Neural cell (in vitro differentiated cells): ENCODE data around the gene UGP2. TPM values are rescaled to one million over a fixed set of nuclear protein-coding genes. Genes with fewer than 3 reads are reported as not detected.
A peak's percentile ranks its signal among the peaks of the same experiment; 100 is the strongest.

Source experiments
- H2AFZ ChIP-seq: fragments of 200-600, 300-800 bp; sonication (generic), shearing (Covaris generic); 2 replicates; pipeline ENCODE4 v1.6.0; 2014; ENCODE audit warnings: low read depth, mild to moderate bottlenecking, antibody characterized with exemption, low read length, moderate library complexity
- H3F3A ChIP-seq: fragments of 200-600 bp; shearing (Covaris generic); 2 replicates; pipeline ENCODE4 v1.6.1; 2016; ENCODE audit warnings: mild to moderate bottlenecking, moderate library complexity, mixed read lengths, antibody characterized with exemption, low read length; ENCODE audit not compliant: insufficient read depth, poor library complexity, severe bottlenecking
- H3K27ac ChIP-seq: fragments of 200-600, 300-800 bp; sonication (generic), shearing (Covaris generic); 2 replicates; pipeline ENCODE4 v1.5.1; 2014; ENCODE audit warnings: mild to moderate bottlenecking, low read length, moderate library complexity
- H3K27me3 ChIP-seq: fragments of 300-800, 200-600 bp; sonication (generic), shearing (Covaris generic); 2 replicates; pipeline ENCODE4 v1.6.0; 2014; ENCODE audit warnings: mild to moderate bottlenecking, low read depth, low read length, moderate library complexity; ENCODE audit not compliant: insufficient read depth
- H3K36me3 ChIP-seq: fragments of 300-800, 200-600 bp; sonication (generic), shearing (Covaris generic); 2 replicates; pipeline ENCODE4 v1.5.1; 2014; ENCODE audit warnings: mild to moderate bottlenecking, antibody characterized with exemption, low read length, moderate library complexity; ENCODE audit not compliant: insufficient read depth
- H3K4me2 ChIP-seq: fragments of 300-800, 200-600 bp; sonication (generic), shearing (Covaris generic); 2 replicates; pipeline ENCODE4 v1.6.0; 2014; ENCODE audit warnings: mild to moderate bottlenecking, low read length
- H3K4me3 ChIP-seq: fragments of 300-800, 200-600 bp; sonication (generic), shearing (Covaris generic); 2 replicates; pipeline ENCODE4 v1.5.1; 2014; ENCODE audit warnings: mild to moderate bottlenecking, low read length, moderate library complexity
- H3K79me2 ChIP-seq: fragments of 200-600 bp; shearing (Covaris generic); replicated peaks from 2 replicates; pipeline ENCODE4 v1.6.0; 2014; ENCODE audit warnings: mild to moderate bottlenecking, low read length, moderate library complexity; ENCODE audit not compliant: insufficient read depth
- H3K9ac ChIP-seq: fragments of 300-800, 200-600 bp; sonication (generic), shearing (Covaris generic); 2 replicates; pipeline ENCODE4 v1.6.1; 2016; ENCODE audit warnings: mild to moderate bottlenecking, low read length, mixed read lengths
- H3K9me2 ChIP-seq: fragments of 200-600 bp; shearing (Covaris generic); 2 replicates; pipeline ENCODE4 v1.6.1; 2016; ENCODE audit warnings: mild to moderate bottlenecking, low read length, mixed read lengths; ENCODE audit not compliant: insufficient read depth
- H3K9me3 ChIP-seq: fragments of 200-600, 300-800 bp; sonication (generic), shearing (Covaris generic); 2 replicates; pipeline ENCODE4 v1.6.1; 2016; ENCODE audit warnings: mild to moderate bottlenecking, mixed run types, low read length, moderate library complexity, mixed read lengths
- H4K20me1 ChIP-seq: fragments of 200-600 bp; shearing (Covaris generic); 2 replicates; pipeline ENCODE4 v1.6.1; 2016; ENCODE audit warnings: mild to moderate bottlenecking, mixed run types; ENCODE audit not compliant: insufficient read depth
- EP300 ChIP-seq: fragments of 450-650 bp; conservative IDR thresholded peaks from 2 replicates; pipeline ENCODE4 v1.6.1; 2014; ENCODE audit warnings: antibody characterized with exemption, mild to moderate bottlenecking, moderate library complexity; ENCODE audit not compliant: poor library complexity, severe bottlenecking
- EZH2 ChIP-seq: fragments of 200-600, 300-800 bp; shearing (Covaris generic), sonication (generic); IDR thresholded peaks from 2 replicates; pipeline ENCODE4 v1.6.1; 2014; ENCODE audit warnings: antibody characterized with exemption, low read length, borderline replicate concordance, mild to moderate bottlenecking; ENCODE audit not compliant: insufficient read depth, poor library complexity, severe bottlenecking
- MXI1 ChIP-seq: fragments of 450-650 bp; conservative IDR thresholded peaks from 2 replicates; pipeline ENCODE4 v1.6.1; 2014; ENCODE audit warnings: antibody characterized with exemption, mild to moderate bottlenecking; ENCODE audit not compliant: poor library complexity, severe bottlenecking
- POLR2AphosphoS5 ChIP-seq: IDR thresholded peaks from 2 replicates; pipeline ENCODE4 v1.6.1; 2012
- RAD21 ChIP-seq: fragments of 450-650 bp; conservative IDR thresholded peaks from 2 replicates; pipeline ENCODE4 v1.6.1; 2014; ENCODE audit warnings: antibody characterized with exemption, mild to moderate bottlenecking, moderate library complexity
- SMC3 ChIP-seq: fragments of 450-650 bp; conservative IDR thresholded peaks from 2 replicates; pipeline ENCODE4 v1.6.1; 2014; ENCODE audit warnings: antibody characterized with exemption, mild to moderate bottlenecking, moderate library complexity; ENCODE audit not compliant: poor library complexity
- TAF1 ChIP-seq: IDR thresholded peaks from 2 replicates; pipeline ENCODE4 v1.6.1; 2012; ENCODE audit warnings: low read depth
- polyA plus RNA-seq: library from polyadenylated mRNA; depleted of rRNA; stranded (reverse); fragments of >200 nt; gene quantifications from 2 replicates; pipeline ENCODE4 v1.2.3, GENCODE V29; 2014
- TF ChIP-seq, protein P1 (sequence below): IDR thresholded peaks from 2 replicates; pipeline ENCODE4 v1.6.1; 2012; ENCODE audit warnings: borderline replicate concordance
- TF ChIP-seq, protein P2 (sequence below): fragments of 450-650 bp; IDR thresholded peaks from 2 replicates; pipeline ENCODE4 v1.5.1; 2014; ENCODE audit warnings: antibody characterized with exemption, mild to moderate bottlenecking, moderate library complexity; ENCODE audit not compliant: poor library complexity, severe bottlenecking

Gene UGP2
- polyA plus RNA-seq, 1 donor from 2014 or later: 55.6 TPM

DNA sequence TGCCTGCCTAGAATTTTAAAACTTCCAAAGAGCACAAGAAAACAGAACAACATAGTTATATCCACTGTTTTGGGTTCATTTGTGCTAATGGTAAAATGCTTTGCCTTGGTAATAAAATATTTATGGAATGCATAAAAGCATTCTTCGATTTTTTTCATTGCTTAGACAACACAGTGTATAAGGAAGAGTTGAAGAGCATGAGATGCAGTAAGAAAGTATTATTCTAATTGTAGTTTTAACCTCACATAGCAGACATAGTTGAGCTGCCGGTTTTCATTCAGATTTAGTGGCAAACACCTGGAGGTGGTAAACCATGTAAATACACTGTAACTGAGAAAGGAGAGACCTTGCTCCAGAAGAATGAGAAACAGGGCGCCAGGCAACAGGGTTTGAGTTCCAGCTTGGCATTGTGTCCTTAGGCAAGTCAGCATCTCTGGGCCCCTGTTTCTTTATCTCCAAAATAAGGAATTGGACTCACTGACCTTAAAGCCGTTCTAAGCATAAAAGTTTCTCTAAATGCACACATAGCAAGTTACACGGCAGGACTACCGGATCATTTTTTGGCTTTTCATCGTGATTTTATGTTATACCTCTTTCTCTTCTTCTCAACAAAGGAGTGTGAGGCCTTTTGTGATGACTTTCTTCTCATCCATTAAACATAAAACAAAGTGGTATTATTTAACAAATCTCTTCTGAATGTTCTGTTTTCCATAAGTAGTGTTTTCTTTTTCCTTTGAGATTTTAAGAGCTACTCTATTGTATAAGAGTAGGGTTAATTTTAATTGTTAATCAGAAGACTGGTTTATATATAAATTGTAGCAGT is 7.9 kb downstream of the UGP2 start:
- no peaks in the 10 kb centered on the region for H3K36me3 ChIP-seq
- peaks cover 20% of the 10 kb centered on the region for H3K79me2 ChIP-seq
- H3K27me3 ChIP-seq: no peaks in the 10 kb centered on the region
- no peaks in the 10 kb centered on the region for H4K20me1 ChIP-seq
- TF ChIP-seq, protein P1, sequence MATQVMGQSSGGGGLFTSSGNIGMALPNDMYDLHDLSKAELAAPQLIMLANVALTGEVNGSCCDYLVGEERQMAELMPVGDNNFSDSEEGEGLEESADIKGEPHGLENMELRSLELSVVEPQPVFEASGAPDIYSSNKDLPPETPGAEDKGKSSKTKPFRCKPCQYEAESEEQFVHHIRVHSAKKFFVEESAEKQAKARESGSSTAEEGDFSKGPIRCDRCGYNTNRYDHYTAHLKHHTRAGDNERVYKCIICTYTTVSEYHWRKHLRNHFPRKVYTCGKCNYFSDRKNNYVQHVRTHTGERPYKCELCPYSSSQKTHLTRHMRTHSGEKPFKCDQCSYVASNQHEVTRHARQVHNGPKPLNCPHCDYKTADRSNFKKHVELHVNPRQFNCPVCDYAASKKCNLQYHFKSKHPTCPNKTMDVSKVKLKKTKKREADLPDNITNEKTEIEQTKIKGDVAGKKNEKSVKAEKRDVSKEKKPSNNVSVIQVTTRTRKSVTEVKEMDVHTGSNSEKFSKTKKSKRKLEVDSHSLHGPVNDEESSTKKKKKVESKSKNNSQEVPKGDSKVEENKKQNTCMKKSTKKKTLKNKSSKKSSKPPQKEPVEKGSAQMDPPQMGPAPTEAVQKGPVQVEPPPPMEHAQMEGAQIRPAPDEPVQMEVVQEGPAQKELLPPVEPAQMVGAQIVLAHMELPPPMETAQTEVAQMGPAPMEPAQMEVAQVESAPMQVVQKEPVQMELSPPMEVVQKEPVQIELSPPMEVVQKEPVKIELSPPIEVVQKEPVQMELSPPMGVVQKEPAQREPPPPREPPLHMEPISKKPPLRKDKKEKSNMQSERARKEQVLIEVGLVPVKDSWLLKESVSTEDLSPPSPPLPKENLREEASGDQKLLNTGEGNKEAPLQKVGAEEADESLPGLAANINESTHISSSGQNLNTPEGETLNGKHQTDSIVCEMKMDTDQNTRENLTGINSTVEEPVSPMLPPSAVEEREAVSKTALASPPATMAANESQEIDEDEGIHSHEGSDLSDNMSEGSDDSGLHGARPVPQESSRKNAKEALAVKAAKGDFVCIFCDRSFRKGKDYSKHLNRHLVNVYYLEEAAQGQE: no peak
- TF ChIP-seq SMC3 (no peak), EZH2 (no peak), MXI1 (no peak), TAF1 (no peak), RAD21 (no peak), EP300 (no peak), POLR2AphosphoS5 (no peak)
- TF ChIP-seq, protein P2, sequence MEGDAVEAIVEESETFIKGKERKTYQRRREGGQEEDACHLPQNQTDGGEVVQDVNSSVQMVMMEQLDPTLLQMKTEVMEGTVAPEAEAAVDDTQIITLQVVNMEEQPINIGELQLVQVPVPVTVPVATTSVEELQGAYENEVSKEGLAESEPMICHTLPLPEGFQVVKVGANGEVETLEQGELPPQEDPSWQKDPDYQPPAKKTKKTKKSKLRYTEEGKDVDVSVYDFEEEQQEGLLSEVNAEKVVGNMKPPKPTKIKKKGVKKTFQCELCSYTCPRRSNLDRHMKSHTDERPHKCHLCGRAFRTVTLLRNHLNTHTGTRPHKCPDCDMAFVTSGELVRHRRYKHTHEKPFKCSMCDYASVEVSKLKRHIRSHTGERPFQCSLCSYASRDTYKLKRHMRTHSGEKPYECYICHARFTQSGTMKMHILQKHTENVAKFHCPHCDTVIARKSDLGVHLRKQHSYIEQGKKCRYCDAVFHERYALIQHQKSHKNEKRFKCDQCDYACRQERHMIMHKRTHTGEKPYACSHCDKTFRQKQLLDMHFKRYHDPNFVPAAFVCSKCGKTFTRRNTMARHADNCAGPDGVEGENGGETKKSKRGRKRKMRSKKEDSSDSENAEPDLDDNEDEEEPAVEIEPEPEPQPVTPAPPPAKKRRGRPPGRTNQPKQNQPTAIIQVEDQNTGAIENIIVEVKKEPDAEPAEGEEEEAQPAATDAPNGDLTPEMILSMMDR: no peak
- no peaks in the 10 kb centered on the region for H3K9me2 ChIP-seq
- no peak overlapping the region for H2AFZ ChIP-seq
- peak overlapping the region; percentile 7 for H3K4me3 ChIP-seq
- no peaks in the 10 kb centered on the region for H3K9me3 ChIP-seq
- H3F3A ChIP-seq: no peaks in the 10 kb centered on the region
- H3K4me2 ChIP-seq: no peak overlapping the region
- H3K9ac ChIP-seq: no peak overlapping the region
- no peak overlapping the region for H3K27ac ChIP-seq

DNA sequence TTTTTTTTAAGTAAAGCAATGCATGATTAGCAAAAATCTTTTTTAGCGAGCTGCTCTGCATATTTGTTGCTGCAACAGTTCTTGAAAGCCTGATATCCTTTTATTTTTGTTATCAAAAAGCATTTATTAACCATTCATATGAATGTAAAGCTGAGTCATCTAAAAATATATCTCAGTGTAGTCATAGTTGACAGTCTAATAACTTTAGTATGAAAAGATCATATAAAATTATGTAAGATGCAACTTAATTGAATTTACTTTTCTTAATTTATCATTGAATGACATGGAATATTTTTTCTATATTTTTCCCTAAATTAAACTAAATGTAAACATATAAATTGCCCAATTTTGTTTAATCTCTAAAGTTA is 8.5 kb downstream of the UGP2 start:
- no peak overlapping the region for H3K27ac ChIP-seq
- H3K4me3 ChIP-seq: no peak overlapping the region
- H2AFZ ChIP-seq: no peak overlapping the region
- no peaks in the 10 kb centered on the region for H3K36me3 ChIP-seq
- no peaks in the 10 kb centered on the region for H3K9me3 ChIP-seq
- TF ChIP-seq EP300 (no peak), TAF1 (no peak), MXI1 (no peak), SMC3 (no peak), POLR2AphosphoS5 (no peak), RAD21 (no peak), EZH2 (no peak)
- TF ChIP-seq, protein P1: no peak
- TF ChIP-seq, protein P2: no peak
- H3K9me2 ChIP-seq: no peaks in the 10 kb centered on the region
- H3K27me3 ChIP-seq: no peaks in the 10 kb centered on the region
- H4K20me1 ChIP-seq: no peaks in the 10 kb centered on the region
- peaks cover 14% of the 10 kb centered on the region for H3K79me2 ChIP-seq
- H3K4me2 ChIP-seq: no peak overlapping the region
- no peak overlapping the region for H3K9ac ChIP-seq
- no peaks in the 10 kb centered on the region for H3F3A ChIP-seq
